GM12878 (cell line): ENCODE measurements around the gene ZNF667. TPM values are rescaled to one million over a fixed set of nuclear protein-coding genes. Genes with fewer than 3 reads are reported as not detected.

Experiments used
- ATAC-seq: fragments of 200-7000 bp; cut with Tn5 transposase; 3 replicates; pipeline ENCODE4 v1.9.1; 2020; ENCODE audit warnings: mild to moderate bottlenecking, moderate library complexity
- BruUV-seq: library from RNA; stranded (reverse); fragments of 400-500 nt; replicated peaks from 2 replicates; lab custom pipeline; 2021; lab: Mats Ljungman, UMichigan
- CTCF ChIA-PET: fragments of 300-600 bp; sonication (Branson Sonifier 250); formaldehyde crosslinking; extraction: SDS; loops from one replicate; lab custom pipeline; 2021; ENCODE audit warnings: inconsistent platforms; lab: Yijun Ruan, JAX
- POLR2A ChIA-PET: fragments of 350-600 bp; formaldehyde crosslinking; extraction: SDS; loops from one replicate; lab custom pipeline; 2021; ENCODE audit warnings: inconsistent platforms; lab: Charles Lee
- RAD21 ChIA-PET: fragments of 300-600 bp; sonication (Branson Sonifier 250); formaldehyde crosslinking; loops from one replicate; lab custom pipeline; 2023; ENCODE audit warnings: antibody characterized with exemption; ENCODE audit not compliant: unreplicated experiment; lab: Charles Lee
- SMC1A ChIA-PET: fragments of 300-600 bp; sonication (Branson Sonifier 250); formaldehyde crosslinking; loops from one replicate; lab custom pipeline; 2023; ENCODE audit not compliant: unreplicated experiment, uncharacterized antibody; lab: Charles Lee
- DNase-seq: peaks from one replicate; pipeline ENCODE4 v3.0.0-alpha.2; 2011; ENCODE audit warnings: low read depth, low spot score
- FAIRE-seq: peaks from 3 replicates; lab custom pipeline; 2011; peaks lifted over from hg19 to GRCh38; lab: Jason Lieb, UNC
- H2AFZ ChIP-seq: 2 replicates; pipeline ENCODE4 v1.6.0; 2011; ENCODE audit warnings: low read depth, low read length, control low read depth; ENCODE audit not compliant: control insufficient read depth
- H3K27ac ChIP-seq: 2 replicates; pipeline ENCODE4 v1.5.1; 2011; ENCODE audit warnings: control low read depth; ENCODE audit not compliant: control insufficient read depth, insufficient read depth
- H3K27me3 ChIP-seq, 2 experiments: replicated peaks in 1 of 2; 2 replicates each; pipeline versions ENCODE4 v1.6.0 to v1.6.1; 2011; ENCODE audit warnings: low read length in 1 of 2; ENCODE audit not compliant: control insufficient read depth in 2 of 2, insufficient read depth in 2 of 2
- H3K36me3 ChIP-seq, 2 experiments: 2 replicates each; pipeline ENCODE4 v1.5.1; 2011; ENCODE audit warnings: low read length in 1 of 2; ENCODE audit not compliant: control insufficient read depth in 2 of 2, insufficient read depth in 2 of 2
- H3K4me1 ChIP-seq: 2 replicates; pipeline ENCODE4 v1.6.1; 2011; ENCODE audit warnings: mild to moderate bottlenecking, low read length, moderate library complexity, mixed read lengths; ENCODE audit not compliant: control insufficient read depth, insufficient read depth
- H3K4me2 ChIP-seq: 2 replicates; pipeline ENCODE4 v1.6.0; 2011; ENCODE audit warnings: control low read depth; ENCODE audit not compliant: control insufficient read depth, insufficient read depth
- H3K4me3 ChIP-seq: fragments of 200-600 bp; sonication (generic); 2 replicates; pipeline ENCODE4 v1.5.1; 2016
- H3K79me2 ChIP-seq: 2 replicates; pipeline ENCODE4 v1.6.0; 2011; ENCODE audit warnings: low read length; ENCODE audit not compliant: control insufficient read depth, insufficient read depth
- H3K9ac ChIP-seq: 2 replicates; pipeline ENCODE4 v1.8.0; 2011; ENCODE audit warnings: low read length, control low read depth, mixed read lengths; ENCODE audit not compliant: control insufficient read depth, insufficient read depth
- H3K9me3 ChIP-seq: replicated peaks from 3 replicates; pipeline ENCODE4 v1.5.1; 2011; ENCODE audit warnings: mild to moderate bottlenecking, low read length; ENCODE audit not compliant: control insufficient read depth, insufficient read depth
- H4K20me1 ChIP-seq: 2 replicates; pipeline ENCODE4 v1.6.0; 2011; ENCODE audit not compliant: control insufficient read depth, insufficient read depth
- ATF2 ChIP-seq: IDR thresholded peaks from 2 replicates; pipeline ENCODE4 v1.6.1; 2012; ENCODE audit warnings: low read length, inconsistent platforms
- CTCF ChIP-seq, 3 experiments: IDR thresholded peaks in 2 of 3; conservative IDR thresholded peaks in 1 of 3; 2 replicates each; pipeline ENCODE4 v1.5.1; 2011; ENCODE audit warnings: low read depth in 3 of 3, low read length in 3 of 3, mild to moderate bottlenecking in 3 of 3, control low read depth in 2 of 3, moderate library complexity in 2 of 3, inconsistent platforms in 1 of 3, mixed read lengths in 1 of 3; ENCODE audit not compliant: control insufficient read depth in 2 of 3, insufficient read depth in 1 of 3; ENCODE audit errors: extremely low read depth in 1 of 3
- GABPA ChIP-seq: IDR thresholded peaks from 2 replicates; pipeline ENCODE4 v1.6.1; 2014; ENCODE audit warnings: antibody characterized with exemption, low read depth, mild to moderate bottlenecking, inconsistent platforms
- IKZF2 ChIP-seq, 2 experiments: fragments of 450-650 bp; IDR thresholded peaks; 2 replicates each; pipeline ENCODE4 v1.6.1; 2017; ENCODE audit warnings: mild to moderate bottlenecking in 2 of 2, moderate library complexity in 2 of 2
- WGBS: methylation state at CpG from one replicate; pipeline ENCODE4 v1.1.6; 2016; ENCODE audit warnings: low lambda C conversion rate; ENCODE audit not compliant: insufficient replicate concordance, insufficient coverage; ENCODE audit errors: missing lambda C conversion rate; 5-methylcytosine and 5-hydroxymethylcytosine counted together
- in situ Hi-C: fragments of 300-500 bp; cut with MboI; formaldehyde crosslinking; loops from 9 replicates; pipeline ENCODE4 v1.14.3; 2018; ENCODE audit warnings: mixed read lengths
- intact Hi-C: fragments of 100-400 bp; cut with micrococcal nuclease; formaldehyde crosslinking; loops from one replicate; pipeline ENCODE4 v1.14.2; 2022; ENCODE audit not compliant: unreplicated experiment
- polyA plus RNA-seq, 11 experiments: library from polyadenylated mRNA; depleted of rRNA in 4 of 11; unstranded in 6 of 11; stranded (reverse) in 5 of 11; fragments of >200 nt; fragmentation: Nextera tagmentation in 4 of 11; fragmentation: Illumina TruSeq in 1 of 11; extraction: Ambion mirVana in 4 of 11; extraction: Trizol in 1 of 11; gene quantifications; 1 replicate in 1 of 11; 2 replicates in 10 of 11; pipeline versions ENCODE4 v1.2.1 to v1.2.3, GENCODE V29; 2011 to 2016; ENCODE audit warnings: inconsistent platforms in 2 of 11, missing spikeins in 2 of 11, low read depth in 1 of 11
- total RNA-seq, 4 experiments: library from RNA; depleted of rRNA in 3 of 4; stranded (reverse); fragments of >200 nt in 3 of 4; fragmentation: Illumina TruSeq in 1 of 4; extraction: Trizol in 1 of 4; gene quantifications; 2 replicates each; pipeline versions ENCODE4 v1.2.1 to v1.2.3, GENCODE V29; 2013 to 2021

ZNF667 gene
- total and polyA plus RNA-seq, 10 of the 15 experiments (the other 5 are each of a cell fraction or from before 2014, with no cell fraction given): 0.10 TPM; not detected in 9

- no peak for TF ChIP-seq ATF2
- no peak for TF ChIP-seq GABPA
These were observed 72.1 kb downstream of the ZNF667 start (continued) for GRCh38 chr19:56405062-56405461.

- WGBS: 61% methylated on average over 9 of the region's 9 CpGs
- TF ChIP-seq IKZF2 (IDR thresholded peaks at IDR 0.05) (0 out of 4 replicates have a peak, but pooled peaks of 1 of the 2 experiments have one; percentile 4), CTCF (IDR thresholded peaks at IDR 0.05 in 2 of 3, conservative IDR thresholded peaks at IDR 0.05 in 1 of 3; ENCODE audit: control insufficient read depth in 2 of 3, extremely low read depth in 1 of 3, insufficient read depth in 1 of 3, low read depth in 3 of 3, low read length in 3 of 3) (no peak)
- FAIRE-seq (no peak), ATAC-seq (no peak), DNase-seq (no peak)
- no peaks in the 10 kb centered on the region for H3K27me3 ChIP-seq
- peak overlapping the region; percentile 95 for H3K4me3 ChIP-seq
- ChIA-PET SMC1A (no interaction called here), POLR2A (no interaction called here), CTCF (no interaction called here), RAD21 (no interaction called here)
- H3K4me2 ChIP-seq: peak overlapping the region; percentile 95
- peak overlapping the region; percentile 90 for H3K9ac ChIP-seq
- H3K79me2 ChIP-seq: peaks cover 5% of the 10 kb centered on the region; the same call in 1 of the 2 replicates
- H4K20me1 ChIP-seq: no peaks in the 10 kb centered on the region
- H3K36me3 ChIP-seq: no peaks in the 10 kb centered on the region
- in situ Hi-C loops: no loop called here
- H2AFZ ChIP-seq: peak overlapping the region; percentile 98
- peaks cover 3% of the 10 kb centered on the region for H3K4me1 ChIP-seq
- H3K27ac ChIP-seq: peak overlapping the region; percentile 2; the same call in 1 of the 2 replicates
- H3K9me3 ChIP-seq: peaks cover 8% of the 10 kb centered on the region; the same call in 2 of the 3 replicates
- intact Hi-C loops: no loop called here
- BruUV-seq: no TSS peak
These were observed 72.5 kb downstream of the ZNF667 start for GRCh38 chr19:56404705-56405056.
